GM12801 (cell line): Measurements from ENCODE around the gene PITX3.

Experiments used
- TF ChIP-seq, protein P1 (sequence below): IDR thresholded peaks from one replicate; pipeline ENCODE4 v1.5.1; 2011; ENCODE audit warnings: control low read depth; ENCODE audit not compliant: insufficient read length; ENCODE audit errors: extremely low read depth

Gene PITX3

DNA sequence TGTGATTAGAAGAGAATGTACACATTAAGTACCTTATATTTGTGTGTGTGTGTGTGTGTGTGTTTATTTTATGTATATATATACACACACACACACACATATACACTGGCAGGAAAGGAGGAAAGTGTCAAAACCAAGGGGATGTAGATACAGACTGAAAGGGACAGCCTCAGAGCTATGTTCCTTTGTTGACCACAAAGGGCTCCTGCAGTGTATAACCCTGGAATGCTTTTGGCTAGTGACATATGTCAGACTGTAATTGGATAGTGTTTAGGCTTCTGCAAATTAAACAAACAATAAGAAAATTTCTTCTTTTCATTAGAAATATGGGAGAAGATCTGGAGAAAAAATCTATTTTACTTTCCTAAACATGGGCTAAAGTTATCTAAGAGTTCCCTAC lies 19.9 kb upstream of the PITX3 start:
- TF ChIP-seq, protein P1, sequence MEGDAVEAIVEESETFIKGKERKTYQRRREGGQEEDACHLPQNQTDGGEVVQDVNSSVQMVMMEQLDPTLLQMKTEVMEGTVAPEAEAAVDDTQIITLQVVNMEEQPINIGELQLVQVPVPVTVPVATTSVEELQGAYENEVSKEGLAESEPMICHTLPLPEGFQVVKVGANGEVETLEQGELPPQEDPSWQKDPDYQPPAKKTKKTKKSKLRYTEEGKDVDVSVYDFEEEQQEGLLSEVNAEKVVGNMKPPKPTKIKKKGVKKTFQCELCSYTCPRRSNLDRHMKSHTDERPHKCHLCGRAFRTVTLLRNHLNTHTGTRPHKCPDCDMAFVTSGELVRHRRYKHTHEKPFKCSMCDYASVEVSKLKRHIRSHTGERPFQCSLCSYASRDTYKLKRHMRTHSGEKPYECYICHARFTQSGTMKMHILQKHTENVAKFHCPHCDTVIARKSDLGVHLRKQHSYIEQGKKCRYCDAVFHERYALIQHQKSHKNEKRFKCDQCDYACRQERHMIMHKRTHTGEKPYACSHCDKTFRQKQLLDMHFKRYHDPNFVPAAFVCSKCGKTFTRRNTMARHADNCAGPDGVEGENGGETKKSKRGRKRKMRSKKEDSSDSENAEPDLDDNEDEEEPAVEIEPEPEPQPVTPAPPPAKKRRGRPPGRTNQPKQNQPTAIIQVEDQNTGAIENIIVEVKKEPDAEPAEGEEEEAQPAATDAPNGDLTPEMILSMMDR, result no peak

DNA sequence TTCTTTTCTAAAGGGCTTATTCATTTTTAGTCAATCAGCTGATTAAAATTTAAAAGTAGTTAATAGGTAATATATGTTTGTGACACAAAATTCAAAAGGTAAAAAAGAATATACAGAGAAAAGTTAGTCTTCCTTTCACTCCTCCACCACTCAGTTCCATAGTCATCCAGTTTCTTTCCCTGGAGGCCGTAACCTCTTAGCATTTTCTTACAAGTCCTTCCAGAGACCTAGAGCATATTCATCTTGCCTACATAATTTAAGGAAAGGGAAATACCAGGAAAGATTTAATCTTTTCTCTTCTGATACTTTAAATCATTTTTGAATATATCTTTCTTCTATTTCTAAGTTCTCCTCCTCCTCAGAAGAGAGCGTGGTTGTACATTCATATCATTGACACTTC lies 14.1 kb upstream of the PITX3 start:
- TF ChIP-seq, protein P1, result no peak

DNA sequence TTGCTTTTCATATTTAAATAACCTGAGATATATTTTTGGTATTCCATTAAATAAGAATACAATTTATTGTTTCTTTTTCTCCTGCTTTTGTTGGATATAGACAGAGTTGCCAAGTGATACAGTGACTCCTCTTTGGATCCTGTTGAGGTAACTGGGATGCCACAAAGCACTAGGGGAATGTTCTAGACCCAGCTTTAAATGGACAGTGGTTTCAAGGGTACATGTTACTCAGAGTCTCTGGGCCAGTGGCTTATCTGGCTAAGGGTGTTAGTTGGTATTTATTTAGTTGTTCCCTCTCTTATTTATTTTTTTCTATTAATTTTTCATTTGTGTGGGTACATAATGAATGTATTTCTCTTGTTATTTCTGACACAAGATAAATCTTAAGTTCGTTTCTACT lies 13.1 kb upstream of the PITX3 start:
- TF ChIP-seq, protein P1, result no peak

DNA sequence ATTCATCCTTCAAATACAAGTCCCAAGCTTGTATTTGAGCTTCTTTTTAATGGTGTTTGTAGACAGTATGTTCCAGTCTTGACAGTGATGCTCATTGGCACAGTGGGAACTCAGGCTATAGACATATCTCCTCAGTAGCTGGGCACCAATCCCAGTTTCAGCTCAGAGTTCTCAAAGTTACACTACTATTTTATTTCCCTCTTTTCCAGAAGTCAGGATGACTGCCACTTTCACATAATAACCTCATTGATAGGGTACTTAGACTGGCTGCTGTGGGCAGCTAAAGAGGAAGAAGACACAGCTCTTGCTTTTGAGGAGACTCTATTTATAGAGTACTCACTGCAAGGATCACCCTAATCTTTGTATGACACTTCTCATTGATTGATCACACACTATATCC lies 6.4 kb upstream of the PITX3 start:
- TF ChIP-seq, protein P1, result no peak

DNA sequence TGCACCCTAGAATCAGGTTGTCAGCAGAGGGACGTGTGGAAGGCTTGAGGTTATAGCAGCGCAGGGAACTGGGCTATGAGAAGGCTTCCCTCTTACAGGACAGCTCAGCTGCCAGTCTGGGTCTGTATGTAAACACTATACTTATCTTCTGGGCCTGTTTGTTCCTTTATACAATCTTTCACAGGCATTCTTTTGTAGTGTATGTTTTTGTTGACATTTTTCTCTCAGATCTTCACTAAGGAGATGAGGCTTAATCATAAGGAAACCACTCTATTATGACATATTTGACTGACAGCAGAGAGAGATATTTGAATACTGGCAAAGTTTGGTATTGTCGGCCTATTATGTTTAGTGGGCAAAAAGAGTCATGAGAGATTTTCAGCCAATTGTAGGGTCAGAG lies 4.9 kb upstream of the PITX3 start:
- TF ChIP-seq, protein P1, result no peak

DNA sequence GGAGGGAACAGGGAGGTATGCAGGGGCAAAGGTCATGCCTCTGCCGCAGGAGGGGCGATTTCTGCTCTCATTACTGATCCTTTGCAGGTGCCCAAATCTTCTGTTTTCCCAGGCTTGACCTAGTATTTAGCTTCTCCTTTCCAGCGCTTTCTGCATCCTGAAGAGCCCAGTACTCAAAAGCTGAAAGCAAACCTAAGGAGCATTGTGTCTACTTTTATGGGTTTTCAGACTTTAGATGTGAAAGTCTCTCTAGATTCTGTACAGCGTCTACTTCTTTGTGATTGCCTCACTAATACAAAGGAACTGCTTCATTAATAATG lies 4.6 kb upstream of the PITX3 start:
- TF ChIP-seq, protein P1, result no peak

DNA sequence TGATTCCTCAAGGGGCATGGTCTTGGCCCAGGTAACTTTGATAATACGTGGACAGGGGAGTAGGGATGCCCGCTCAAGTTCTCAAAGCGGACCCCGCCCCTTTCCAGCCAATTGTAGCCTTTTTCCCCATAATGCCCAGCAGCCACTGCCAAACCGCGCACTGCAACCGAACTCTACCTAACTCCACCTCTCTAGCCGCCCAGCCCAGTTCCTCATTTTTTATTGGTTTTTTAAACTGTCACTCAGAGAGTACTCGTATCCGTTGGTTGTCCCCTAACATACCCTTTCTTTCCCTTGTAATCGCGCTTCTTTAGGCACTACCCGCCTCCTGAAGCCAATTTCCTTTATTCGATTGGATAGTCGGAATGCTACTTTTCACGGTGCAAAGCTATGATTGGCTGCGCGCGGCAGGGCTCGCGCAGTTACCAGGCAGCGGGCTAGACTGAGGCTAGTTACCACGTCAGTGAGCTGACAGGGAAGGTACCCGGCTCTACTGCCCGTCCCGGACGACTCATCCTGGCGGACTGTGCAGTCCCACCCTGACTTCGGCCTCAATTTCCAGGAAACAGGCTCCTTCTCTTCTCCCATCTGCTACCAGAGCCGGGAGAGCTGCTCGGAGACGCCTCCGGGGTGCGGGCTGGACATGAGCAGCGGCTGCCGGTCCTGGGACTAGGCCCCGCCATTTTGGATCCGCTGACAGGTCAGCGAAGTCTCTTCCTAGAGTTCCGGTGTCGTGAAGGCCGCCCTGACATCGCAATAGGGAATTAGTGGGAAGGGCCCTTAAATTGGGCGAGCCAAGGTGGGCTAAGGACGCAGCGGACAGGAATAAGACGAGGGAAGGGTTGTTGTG lies 4.0 kb upstream of the PITX3 start, which contains the start of gene GBF1:
TSS of gene GBF1 (plus strand) at position 451 of the 850 bp plus-strand sequence. CDS start 13,407 bp downstream, outside the sequence.
- TF ChIP-seq, protein P1, result no peak
